ENCODE results near the gene CCNF.

DNA sequence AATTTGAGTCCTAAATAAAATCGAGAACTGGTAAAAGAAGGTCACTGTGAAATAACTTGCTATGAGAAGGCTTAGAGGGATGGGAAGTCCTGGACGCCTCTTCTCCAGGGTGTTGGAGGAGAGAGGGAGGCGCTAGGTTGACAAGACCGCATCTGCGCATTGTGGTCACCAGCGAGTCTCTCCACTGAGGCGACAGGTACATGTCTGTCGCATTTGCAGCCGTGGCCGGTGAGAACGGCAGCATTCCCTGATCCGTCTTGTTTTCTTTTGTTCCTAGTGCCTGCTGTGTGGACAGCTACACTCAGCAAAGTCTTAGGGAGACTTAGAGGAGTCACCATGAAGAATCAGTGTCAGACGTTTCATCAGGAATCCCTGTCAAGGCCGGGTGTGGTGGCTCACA lies 76.4 kb downstream of the CCNF start:
- TF ChIP-seq EP300 (IDR thresholded peaks at IDR 0.05; ENCODE audit: low read length) (no peak), TEAD4 (IDR thresholded peaks at IDR 0.05; ENCODE audit: low read length) (no peak), TEAD4 (CRISPR knock-in tag; IDR thresholded peaks at IDR 0.05; ENCODE audit: borderline replicate concordance) (no peak), BDP1 (IDR thresholded peaks at IDR 0.05; ENCODE audit: insufficient read depth, insufficient read length) (no peak), RFX7 (CRISPR knock-in tag; IDR thresholded peaks at IDR 0.05) (no peak), NR1H2 (CRISPR knock-in tag; IDR thresholded peaks at IDR 0.05) (no peak), POLR2H (tag; IDR thresholded peaks at IDR 0.05; ENCODE audit: low read depth) (no peak), MAZ (CRISPR knock-in tag; conservative IDR thresholded peaks at IDR 0.05 in 1 of 2, IDR thresholded peaks at IDR 0.05 in 1 of 2) (no peak), MEF2A (IDR thresholded peaks at IDR 0.05; ENCODE audit: control insufficient read depth, low read depth, low read length) (no peak), SLC30A9 (CRISPR knock-in tag; IDR thresholded peaks at IDR 0.05) (no peak)
- TF ChIP-seq, protein P1, sequence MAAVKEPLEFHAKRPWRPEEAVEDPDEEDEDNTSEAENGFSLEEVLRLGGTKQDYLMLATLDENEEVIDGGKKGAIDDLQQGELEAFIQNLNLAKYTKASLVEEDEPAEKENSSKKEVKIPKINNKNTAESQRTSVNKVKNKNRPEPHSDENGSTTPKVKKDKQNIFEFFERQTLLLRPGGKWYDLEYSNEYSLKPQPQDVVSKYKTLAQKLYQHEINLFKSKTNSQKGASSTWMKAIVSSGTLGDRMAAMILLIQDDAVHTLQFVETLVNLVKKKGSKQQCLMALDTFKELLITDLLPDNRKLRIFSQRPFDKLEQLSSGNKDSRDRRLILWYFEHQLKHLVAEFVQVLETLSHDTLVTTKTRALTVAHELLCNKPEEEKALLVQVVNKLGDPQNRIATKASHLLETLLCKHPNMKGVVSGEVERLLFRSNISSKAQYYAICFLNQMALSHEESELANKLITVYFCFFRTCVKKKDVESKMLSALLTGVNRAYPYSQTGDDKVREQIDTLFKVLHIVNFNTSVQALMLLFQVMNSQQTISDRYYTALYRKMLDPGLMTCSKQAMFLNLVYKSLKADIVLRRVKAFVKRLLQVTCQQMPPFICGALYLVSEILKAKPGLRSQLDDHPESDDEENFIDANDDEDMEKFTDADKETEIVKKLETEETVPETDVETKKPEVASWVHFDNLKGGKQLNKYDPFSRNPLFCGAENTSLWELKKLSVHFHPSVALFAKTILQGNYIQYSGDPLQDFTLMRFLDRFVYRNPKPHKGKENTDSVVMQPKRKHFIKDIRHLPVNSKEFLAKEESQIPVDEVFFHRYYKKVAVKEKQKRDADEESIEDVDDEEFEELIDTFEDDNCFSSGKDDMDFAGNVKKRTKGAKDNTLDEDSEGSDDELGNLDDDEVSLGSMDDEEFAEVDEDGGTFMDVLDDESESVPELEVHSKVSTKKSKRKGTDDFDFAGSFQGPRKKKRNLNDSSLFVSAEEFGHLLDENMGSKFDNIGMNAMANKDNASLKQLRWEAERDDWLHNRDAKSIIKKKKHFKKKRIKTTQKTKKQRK (IDR thresholded peaks at IDR 0.05; ENCODE audit: borderline replicate concordance, low read depth, low read length), result no peak
- TF ChIP-seq, protein P2, sequence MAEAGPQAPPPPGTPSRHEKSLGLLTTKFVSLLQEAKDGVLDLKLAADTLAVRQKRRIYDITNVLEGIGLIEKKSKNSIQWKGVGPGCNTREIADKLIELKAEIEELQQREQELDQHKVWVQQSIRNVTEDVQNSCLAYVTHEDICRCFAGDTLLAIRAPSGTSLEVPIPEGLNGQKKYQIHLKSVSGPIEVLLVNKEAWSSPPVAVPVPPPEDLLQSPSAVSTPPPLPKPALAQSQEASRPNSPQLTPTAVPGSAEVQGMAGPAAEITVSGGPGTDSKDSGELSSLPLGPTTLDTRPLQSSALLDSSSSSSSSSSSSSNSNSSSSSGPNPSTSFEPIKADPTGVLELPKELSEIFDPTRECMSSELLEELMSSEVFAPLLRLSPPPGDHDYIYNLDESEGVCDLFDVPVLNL (CRISPR knock-in tag; IDR thresholded peaks at IDR 0.05; ENCODE audit: low read depth), result no peak
- TF ChIP-seq, protein P3, sequence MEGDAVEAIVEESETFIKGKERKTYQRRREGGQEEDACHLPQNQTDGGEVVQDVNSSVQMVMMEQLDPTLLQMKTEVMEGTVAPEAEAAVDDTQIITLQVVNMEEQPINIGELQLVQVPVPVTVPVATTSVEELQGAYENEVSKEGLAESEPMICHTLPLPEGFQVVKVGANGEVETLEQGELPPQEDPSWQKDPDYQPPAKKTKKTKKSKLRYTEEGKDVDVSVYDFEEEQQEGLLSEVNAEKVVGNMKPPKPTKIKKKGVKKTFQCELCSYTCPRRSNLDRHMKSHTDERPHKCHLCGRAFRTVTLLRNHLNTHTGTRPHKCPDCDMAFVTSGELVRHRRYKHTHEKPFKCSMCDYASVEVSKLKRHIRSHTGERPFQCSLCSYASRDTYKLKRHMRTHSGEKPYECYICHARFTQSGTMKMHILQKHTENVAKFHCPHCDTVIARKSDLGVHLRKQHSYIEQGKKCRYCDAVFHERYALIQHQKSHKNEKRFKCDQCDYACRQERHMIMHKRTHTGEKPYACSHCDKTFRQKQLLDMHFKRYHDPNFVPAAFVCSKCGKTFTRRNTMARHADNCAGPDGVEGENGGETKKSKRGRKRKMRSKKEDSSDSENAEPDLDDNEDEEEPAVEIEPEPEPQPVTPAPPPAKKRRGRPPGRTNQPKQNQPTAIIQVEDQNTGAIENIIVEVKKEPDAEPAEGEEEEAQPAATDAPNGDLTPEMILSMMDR (IDR thresholded peaks at IDR 0.05 in 2 of 3, conservative IDR thresholded peaks at IDR 0.05 in 1 of 3; ENCODE audit: insufficient read depth in 2 of 3, low read depth in 1 of 3, low read length in 3 of 3), result no peak

Data from K562 (cell line).